NK-92 treated with Interleukin-12 subunit alpha and Interleukin-12 subunit beta, amount 100 ng/mL, for 24 hours (cell line): ENCODE data around the gene HCFC1.

ENCODE experiments used
- DNase-seq: peaks from one replicate; lab custom pipeline; 2025; lab: John Stamatoyannopoulos, UW

The HCFC1 gene

GRCh38 chrX:153973127-153974002 lies 1.7 kb upstream of the HCFC1 start:
- DNase-seq, result no peak

GRCh38 chrX:153972368-153973126 lies 929 bp upstream of the HCFC1 start, which contains the start of gene TMEM187:
TMEM187 (plus strand) TSS chrX:153972754; CDS start chrX:153982063, 9,309 bp downstream.
- peak; percentile 81 for DNase-seq

DNA sequence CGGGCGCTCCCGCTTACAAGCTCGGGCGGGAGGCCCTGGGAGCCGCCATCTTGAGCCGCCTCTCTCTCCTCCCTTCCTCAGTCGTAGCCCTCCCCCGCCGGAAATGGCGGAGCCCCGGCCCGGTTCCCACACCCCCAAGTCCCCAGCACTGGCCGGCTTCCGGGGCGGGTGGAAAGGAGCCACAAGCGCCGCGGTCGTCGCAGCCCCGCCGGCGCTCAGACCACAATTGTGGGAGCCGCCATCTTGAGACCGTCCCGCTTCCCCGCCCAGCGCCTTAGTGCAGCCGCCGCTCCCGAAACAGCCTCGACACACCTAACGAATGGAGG lies 531 bp downstream of the HCFC1 start:
- peak; percentile 76 for DNase-seq

- no peak for DNase-seq
Measured at GRCh38 chrX:153970357-153971123, 1.1 kb downstream of the HCFC1 start.

DNA sequence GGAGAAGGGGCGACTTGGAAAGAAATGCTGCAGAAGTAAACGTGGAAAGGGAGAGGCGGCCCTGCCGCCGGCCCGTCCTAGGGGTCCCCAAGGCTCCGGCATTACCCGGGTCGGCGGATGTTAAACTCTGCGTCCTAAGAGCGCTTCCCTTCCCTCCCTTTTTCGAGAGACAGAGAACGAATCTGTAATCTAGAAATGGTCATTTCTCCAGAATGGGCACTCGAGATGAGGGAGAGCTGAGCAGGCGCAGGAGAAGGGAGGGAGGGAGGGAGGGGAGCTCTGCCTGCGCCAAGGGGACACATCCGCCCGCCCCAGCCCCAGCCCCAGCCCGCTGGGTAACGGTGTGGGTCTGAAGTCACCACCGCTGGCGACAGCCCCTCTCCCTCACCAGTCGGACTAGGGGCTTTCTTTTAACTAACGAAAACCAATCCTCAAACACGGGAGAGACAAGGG lies 1.7 kb downstream of the HCFC1 start:
- DNase-seq, result no peak

DNA sequence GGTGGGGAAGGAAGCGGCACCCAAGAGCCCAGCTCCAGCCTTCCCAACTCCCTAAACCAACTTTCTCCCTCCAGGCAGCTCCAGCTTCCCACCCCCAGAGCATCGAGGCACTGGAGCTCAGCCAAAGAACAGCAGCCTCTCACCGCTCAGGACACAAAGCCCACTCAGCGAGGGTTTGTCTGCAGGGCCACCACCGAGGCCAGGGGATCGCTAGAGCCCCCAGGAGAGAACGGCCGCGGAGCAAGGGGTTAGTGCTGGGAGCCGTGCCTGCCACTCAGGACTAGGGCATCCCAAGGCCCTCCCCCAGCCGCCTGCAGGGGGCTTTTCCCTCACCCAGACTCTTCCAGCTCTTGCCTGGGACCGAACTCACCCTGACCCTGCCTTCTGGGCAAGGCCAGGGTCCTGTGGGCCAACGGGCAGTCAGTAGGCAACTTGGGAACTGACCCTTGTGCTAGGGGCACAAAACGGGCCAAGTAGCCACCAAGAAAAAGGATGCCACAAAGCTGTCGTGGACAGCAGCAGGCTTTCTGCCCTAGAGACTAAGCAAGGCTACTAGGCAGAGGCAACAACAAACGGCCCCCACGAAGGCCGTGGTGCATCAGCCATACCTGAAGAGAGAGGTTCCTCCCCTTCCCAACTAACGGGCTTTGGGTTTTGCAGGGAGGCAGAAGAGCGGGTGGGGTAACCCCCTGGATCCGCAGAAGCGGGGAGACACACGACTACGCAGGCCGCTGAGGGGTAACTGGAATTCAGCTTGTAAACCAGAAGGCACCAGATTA lies 2.3 kb downstream of the HCFC1 start:
- DNase-seq, result no peak

DNA sequence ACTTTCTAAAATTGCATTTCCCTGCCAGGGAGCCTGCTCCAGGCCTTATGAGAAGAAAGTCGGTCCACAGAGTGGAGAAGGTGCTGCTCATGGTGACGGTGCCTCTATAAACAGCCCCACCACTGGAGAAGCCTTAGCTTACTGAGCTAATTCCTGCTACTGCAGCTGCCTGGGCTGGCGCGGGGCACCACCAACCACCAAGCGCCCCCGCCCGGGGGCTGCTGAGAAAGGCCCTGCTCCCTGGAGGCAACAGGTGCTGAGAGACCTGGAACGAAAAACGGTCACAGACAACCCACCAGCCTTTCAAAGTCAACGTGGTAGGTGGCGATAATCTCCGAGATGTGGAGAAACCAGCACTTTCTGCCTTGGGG lies 2.9 kb downstream of the HCFC1 start:
- no peak for DNase-seq

GRCh38 chrX:153968255-153968654 lies 3.4 kb downstream of the HCFC1 start:
- no peak for DNase-seq

DNA sequence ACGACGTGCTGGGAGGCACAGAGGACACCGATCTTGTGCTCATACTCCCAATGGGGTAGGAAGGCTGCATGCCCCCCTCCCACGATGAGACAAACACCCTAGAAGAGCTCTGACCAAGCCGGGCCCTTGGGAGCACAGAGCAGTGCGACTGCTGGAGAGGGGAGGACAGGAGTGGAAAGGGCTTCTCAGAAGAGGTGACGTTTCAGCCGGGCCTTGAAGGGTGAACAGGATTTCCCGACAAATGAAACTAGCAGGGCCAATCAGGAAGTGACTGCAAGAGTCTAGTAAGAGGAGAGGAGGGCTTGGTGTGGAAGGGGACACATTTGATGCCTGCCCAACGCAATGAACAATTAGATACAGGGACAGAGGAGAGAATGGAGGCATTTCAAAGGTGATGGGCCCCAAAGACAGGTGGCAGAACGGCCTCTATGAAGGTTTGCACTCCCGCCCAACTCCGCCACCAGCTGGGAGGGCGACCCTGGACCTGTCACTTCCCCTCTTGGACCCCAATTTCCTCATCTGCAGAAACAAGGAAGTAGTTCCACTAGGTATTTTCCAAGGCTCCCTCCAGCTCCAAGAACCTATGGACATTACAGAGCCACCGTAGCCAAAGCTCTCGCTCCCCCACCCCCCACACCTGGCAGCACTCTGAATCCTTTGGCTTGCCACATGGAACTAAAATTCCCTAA lies 3.9 kb downstream of the HCFC1 start:
- no peak for DNase-seq

DNA sequence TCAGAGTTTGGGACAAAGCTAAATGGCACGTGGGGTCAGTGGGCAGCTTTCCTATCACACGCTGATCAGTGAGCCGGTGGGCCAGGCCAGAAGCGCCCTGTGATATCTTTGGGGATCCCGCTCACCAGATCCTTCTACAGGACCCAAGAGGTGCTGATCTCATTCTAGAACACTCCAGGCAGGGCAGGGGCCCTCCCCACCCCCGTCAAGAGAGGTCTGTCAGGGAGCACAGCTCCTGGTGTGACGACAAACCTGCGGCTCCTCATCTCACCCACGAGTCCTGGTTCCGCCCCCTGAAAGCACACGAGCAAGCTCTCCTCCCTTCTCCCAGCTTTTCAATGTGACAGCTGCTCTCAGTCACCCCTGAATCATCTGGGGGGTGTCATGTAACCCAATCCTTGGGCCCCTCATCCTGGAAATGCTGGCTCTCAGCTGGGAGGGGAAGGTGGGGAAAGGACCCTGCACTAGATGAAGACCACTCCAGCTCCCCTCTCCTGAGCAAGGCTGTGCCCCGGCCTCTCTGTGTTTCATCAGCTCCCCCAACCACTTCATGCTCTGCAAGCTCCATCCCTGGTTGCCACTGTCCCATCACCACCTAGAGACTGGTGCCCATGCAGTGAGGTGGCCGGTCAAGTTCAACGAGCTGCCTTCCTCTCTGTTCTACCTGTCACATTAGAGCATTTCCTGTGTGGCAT lies 4.6 kb downstream of the HCFC1 start:
- DNase-seq, result no peak

DNA sequence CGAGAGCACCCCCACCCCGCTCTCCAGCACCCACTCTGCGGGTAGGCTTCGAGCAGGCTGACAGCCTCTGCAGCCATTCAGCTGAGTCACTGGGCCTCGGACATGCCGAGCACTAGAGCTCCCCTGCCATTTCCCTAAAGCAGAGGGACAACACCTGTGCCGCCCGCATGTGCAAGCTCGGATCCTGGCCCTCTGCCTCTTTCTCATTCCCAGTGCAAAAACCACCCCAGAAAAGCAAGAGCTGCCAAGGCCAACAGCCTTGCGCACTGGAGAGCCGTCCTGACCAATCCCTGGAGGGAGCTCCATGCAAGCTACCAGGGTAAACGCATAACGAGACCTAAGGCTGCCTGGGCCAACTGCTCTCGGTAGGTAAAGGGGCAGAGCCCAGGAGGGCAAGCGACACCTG lies 5.3 kb downstream of the HCFC1 start:
- DNase-seq, result no peak

DNA sequence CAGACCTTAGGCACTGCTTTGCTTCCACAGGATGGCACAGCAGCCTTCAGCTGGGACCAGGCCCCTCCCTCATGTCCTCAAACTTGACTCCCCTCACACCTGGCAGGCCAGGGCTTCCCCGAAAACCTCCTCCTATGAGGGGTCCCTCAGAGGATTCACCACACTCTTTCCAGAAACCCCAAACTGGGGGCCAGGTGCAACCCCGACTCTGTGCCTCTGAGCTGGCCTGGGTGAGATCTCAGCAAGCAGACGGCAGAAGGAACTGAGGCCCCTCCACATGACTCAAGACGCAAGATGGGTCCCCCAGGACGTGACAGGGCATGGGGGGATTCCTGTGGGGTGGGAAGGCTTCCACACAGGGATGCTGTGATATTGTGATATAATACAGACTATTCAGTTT lies 6.2 kb downstream of the HCFC1 start:
- no peak for DNase-seq

GRCh38 chrX:153964105-153964504 lies 7.5 kb downstream of the HCFC1 start:
- DNase-seq, result no peak

DNA sequence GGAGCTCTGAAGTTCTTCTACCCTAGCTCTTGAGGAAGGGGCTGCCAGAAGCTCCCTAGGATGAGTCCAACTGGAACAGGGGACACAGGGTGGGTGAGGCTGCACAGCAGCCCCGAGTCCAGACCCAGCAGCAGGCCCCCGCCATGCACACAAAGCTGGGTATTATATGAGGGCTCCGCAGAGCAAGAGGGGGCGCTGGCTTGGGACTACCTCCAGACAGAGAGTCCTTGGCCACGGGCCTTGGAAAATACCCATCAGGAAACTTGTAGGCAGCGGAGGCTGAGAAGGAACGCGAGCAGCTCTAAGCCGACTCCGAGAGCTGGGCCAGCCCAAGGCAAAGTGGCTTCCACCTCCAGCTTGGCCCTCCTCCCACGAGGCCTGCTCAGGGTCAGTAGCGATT lies 8.1 kb downstream of the HCFC1 start:
- DNase-seq, result no peak

GRCh38 chrX:153961292-153961691 lies 10.3 kb downstream of the HCFC1 start:
- DNase-seq, result no peak

GRCh38 chrX:153960786-153961185 lies 10.8 kb downstream of the HCFC1 start:
- DNase-seq, result no peak

- DNase-seq, result no peak
Measured at GRCh38 chrX:153960077-153960476, 11.5 kb downstream of the HCFC1 start.

DNA sequence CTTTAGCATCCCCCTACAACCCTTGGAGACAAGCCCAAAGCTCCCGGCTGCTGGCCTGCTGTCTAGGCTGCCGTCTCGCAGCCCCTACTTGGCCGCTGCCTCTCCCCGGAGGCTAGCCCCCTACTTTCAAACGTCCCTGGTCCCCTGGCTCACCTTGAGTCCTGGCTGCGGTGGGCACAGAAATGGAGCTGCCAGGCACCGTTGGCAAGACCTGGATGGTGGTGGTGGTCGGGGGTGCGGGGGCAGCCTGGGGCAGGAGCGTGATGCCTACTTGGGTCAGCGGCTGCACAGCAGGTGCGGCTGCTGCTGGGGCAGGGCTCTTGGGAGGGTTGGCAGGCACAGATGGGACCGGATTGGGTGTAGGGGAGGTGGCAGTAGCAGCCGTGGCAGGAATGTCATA lies 12.0 kb downstream of the HCFC1 start:
- no peak for DNase-seq

GRCh38 chrX:153958605-153959004 lies 13.0 kb downstream of the HCFC1 start:
- DNase-seq, result no peak

DNA sequence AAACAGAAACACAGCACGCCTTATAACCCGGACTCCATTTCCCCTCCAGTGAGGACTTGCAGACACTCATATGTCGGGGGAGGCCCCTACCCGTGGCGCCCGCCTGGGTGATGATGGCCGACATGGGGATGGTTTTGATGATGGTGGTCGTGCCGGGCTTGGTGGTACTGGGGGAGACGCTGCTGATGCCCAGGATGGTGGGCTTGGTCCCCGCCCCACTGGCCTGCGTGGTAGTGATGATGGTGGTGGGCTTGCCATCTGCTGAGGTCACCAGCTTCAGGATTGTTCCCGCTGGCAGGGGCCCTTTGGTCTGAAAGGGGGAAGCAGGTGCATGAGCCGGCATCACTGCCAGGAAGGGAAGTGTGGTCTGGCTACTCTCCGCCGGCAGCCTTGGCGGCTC lies 14.4 kb downstream of the HCFC1 start:
- DNase-seq, result no peak
